Femur (tissue), 1 donor: ENCODE measurements around the gene PRKAR1B.
A peak's percentile ranks its signal among the peaks of the same experiment; 100 is the strongest.

Experiments used
- DNase-seq: peaks from one replicate; pipeline ENCODE4 v3.0.0-alpha.2; 2017

PRKAR1B gene

GRCh38 chr7:691361-692045 is 35.6 kb downstream of the PRKAR1B start:
- DNase-seq, result no peak

GRCh38 chr7:690478-691360 is 36.4 kb downstream of the PRKAR1B start:
- no peak for DNase-seq

GRCh38 chr7:685540-685939 is 41.5 kb downstream of the PRKAR1B start:
- DNase-seq, result no peak

- DNase-seq, result peak; percentile 4
Observed at GRCh38 chr7:684416-684815, 42.7 kb downstream of the PRKAR1B start.

GRCh38 chr7:683526-684205 is 43.4 kb downstream of the PRKAR1B start:
- peak; percentile 4 for DNase-seq

- no peak for DNase-seq
Observed at GRCh38 chr7:682810-683209, 44.3 kb downstream of the PRKAR1B start.

- no peak for DNase-seq
Observed at GRCh38 chr7:681551-682307, 45.4 kb downstream of the PRKAR1B start.

DNA sequence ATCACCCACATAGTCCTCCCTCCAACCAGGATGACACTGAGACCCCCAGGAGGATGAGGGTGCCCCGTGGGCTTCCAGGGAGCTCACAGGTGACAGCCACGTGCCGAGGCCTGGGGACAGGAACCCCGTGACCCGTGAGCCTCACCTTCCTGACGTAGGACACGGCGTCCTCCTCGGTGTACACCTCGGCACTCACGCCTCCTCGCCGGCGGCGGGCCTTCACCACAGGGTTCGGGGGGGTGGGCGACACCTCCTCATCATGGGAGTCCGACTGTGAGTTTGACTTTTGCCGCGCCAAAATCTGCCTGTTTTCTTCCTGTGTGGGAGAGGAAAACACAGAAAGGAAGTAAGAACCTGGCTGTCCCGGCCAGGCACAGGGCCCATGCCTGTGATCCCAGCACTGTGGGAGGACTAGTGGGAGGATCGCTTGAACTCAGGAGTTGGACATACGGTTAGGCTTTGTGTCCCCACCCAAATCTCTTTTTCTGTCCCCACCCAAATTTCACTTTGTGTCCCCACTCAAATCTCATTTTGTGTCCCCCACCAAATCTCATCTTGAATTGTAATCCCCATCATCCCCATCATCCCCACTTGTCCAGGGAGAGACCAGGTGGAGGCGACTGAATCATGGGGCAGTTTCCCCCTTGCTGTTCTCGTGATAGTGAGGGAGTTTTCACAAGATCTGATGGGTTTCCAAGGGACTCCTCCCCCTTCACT is 46.5 kb downstream of the PRKAR1B start:
- no peak for DNase-seq

GRCh38 chr7:676972-677385 is 50.1 kb downstream of the PRKAR1B start:
- no peak for DNase-seq

GRCh38 chr7:676246-676971 is 50.7 kb downstream of the PRKAR1B start:
- DNase-seq, result no peak

GRCh38 chr7:674454-675410 is 52.3 kb downstream of the PRKAR1B start:
- no peak for DNase-seq

DNA sequence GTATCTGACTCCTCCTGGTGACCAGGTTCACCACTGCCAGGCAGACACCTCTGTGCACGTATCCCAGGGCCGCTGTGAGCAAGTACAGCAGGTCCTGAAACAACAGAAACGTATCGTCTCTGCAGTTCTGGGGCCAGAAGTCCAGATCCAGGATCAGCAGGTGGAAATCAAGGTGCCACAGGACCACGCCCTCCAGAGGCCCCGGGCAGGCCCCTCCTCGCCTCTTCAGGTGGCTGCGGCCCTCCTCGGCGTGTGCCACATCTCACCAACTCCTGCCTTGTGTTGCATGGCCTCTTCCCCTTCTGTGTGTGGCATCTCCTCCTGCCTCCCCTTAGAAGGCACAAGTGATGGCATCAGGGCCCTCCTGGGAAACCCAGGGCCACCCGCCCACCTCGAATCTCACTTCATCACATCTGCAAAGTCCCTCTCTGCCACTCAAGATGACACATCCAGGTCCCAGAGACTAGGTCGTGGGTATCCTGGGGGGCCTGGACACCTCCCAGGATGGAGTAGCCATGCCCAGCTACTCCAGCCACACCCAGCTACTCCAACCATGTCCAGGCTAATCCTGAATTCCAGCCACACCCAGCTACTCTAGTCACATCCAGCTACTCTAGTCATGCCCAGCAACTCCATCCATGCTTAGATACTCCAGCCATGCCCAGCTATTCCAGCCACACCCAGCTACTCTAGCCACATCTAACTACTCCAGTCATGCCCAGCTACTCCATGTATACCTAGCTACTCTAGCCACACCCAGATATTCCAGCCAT is 53.2 kb downstream of the PRKAR1B start:
- no peak for DNase-seq

- DNase-seq, result peak; percentile 50
Observed at GRCh38 chr7:672891-673290, 54.2 kb downstream of the PRKAR1B start.

DNA sequence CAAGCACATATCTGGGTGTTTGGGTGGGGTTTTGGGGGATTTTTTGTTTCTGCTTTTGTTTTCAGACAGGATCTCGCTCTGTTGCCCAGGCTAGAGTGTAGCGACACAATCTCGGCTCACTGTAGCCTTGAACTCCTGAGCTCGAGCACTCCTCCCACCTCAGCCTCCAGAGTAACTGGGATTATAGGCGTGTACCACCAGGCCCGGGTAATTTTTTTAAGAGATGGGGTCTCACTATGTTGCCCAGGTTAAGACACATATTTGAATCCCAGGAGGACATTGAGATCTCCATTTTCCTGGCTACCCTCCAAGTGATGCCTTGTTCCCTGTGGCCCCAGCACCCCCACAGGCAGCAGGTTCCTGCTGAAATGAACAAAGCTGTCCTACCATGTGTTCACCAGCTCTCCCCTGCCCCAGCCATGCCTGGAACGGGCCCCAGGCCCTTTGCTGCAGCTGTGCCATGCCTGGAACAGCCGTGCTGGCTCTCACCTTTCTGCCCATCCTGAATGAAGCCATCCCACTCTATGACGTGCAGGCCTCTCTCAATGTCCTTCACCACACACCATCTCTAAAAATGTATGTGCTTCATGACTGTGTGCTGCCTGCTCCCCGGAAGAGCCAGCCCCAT is 55.6 kb downstream of the PRKAR1B start:
- no peak for DNase-seq

DNA sequence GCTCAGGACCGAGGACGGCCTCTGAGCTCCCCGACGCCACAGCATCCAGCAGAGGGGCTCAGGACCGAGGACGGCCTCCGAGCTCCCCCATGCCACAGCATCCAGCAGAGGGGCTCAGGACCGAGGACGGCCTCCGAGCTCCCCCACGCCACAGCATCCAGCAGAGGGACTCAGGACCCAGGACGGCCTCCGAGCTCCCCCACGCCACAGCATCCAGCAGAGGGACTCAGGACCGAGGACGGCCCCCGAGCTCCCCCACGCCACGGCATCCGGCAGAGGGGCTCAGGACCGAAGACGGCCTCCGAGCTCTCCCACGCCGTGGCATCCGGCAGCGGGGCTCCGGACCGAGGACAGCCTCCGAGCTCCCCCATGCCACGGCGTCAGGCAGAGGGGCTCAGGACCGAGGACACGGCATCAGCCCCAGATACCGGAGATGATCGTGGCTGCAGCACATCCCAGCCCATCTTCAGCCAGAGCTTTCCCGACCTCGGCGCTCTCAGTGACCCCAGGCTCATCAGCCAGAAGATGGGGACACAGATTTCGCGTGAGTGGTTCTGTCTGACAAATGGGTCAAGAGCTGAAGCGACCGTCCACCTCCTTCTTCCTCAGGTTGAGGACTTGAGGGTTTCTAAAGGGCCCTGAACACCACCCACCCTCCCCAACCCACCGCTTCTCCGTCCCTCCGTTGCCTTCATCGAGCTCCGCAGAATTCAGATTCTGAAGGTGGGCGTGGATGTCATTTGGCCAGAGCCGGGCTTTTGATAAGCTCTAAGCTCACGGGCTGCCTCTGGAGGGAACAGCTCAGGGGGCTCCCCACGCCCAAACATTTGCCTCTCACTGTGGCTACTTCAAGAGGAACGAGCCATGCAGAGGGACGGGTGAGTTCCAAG is 56.3 kb downstream of the PRKAR1B start:
- DNase-seq, result no peak

DNA sequence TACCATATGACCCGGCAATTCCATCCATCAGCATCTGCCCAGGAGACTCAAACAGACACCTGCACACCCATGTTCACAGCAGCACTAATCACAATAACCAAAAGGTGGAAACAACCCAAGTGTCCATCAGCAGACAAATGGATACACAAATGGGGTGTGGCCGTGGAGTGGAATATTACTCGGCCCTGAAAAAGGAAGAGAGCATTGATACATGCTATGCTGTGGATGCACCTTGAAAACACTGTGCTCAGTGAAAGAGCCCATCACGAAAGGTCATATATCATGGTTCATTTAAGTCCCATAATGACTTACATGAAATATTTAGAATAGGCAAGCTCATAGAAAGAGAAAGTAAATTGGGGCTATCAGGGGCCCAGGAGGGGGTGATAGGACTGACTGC is 58.1 kb downstream of the PRKAR1B start:
- no peak for DNase-seq

- DNase-seq, result peak; percentile 90
Observed at GRCh38 chr7:668139-668931, 58.7 kb downstream of the PRKAR1B start.
